Activated CD8-positive, alpha-beta memory T cell treated with anti-CD3 and anti-CD28 coated beads for 4 hours (primary cell): ENCODE measurements around the gene CDC42EP3.

ENCODE experiments used
- DNase-seq, 2 donors: peaks; one replicate each; pipeline ENCODE4 v3.0.0-alpha.2; 2020; ENCODE audit warnings: low read depth in 2 of 2

The CDC42EP3 gene

GRCh38 chr2:37656512-37657423 lies 14.7 kb downstream of the CDC42EP3 start:
- DNase-seq = no peak

DNA sequence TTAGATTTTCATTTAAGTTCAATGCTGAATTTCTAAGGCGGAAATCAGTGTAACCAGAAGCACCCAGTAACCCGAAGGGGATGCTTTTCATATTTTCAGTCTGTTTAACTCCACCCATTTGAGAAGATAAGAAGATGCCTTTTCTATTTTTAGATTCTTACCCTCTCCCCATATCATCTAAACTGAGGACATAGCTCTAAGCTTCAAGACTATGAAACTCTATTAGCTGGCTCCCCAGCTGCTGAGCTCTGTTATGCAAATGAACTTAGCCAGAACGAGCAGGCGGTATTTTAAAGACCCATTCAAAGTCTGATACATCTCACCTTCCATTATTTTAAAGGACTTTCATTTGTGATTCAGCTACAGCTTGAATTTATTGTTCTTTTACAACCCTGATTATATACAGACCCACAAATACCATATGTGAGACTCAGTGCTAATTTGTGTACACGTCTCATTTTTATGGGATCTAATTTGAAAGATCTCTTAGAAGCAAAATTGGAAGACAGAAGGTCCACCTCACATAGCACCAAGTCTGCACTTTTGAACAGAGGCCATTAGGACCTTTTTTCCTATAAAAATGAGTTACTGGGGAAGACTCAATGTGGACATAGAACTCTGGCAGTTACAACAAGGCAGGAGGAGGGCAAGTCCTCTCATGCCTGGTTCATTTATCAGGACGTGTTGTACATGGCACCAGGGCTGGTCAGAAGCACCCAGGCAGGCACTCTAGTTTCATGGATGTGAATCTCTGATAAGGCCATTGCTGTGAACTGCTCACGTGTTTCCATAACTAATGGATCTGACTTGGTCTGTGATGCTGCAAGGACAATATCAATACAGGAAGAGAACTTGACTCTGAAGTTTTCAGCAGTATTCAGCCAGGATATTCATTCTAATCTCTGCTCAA lies 16.3 kb downstream of the CDC42EP3 start:
- DNase-seq = no peak

- DNase-seq = no peak
Observed at GRCh38 chr2:37654419-37654818, 17.0 kb downstream of the CDC42EP3 start.

DNA sequence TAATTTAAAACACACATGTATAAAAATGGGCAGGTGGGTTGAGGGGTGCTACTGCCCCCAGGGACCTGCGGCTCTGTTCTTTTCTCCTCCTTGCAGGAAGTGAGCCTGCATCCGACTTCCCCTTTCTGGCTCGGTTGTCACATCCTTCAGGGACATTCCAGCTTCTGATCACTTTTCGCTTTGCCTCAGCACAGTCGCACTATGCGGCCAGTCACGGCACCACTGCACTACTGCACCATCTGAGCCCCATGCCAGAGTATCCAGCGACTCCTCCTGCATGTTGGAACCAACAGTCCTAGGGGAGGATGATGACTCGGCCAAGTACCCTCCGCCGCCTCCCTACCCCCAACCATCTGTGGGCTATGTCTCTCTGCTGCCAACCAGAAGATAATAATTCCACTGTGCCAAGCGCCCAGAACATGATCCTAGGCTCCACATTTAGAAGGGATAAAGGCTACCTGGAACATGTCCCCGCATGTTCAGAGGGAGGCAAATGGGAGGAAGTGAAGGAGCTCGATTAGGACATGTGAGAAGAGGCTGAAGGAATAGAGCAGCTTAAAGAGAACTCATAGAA lies 17.6 kb downstream of the CDC42EP3 start:
- no peak for DNase-seq

- no peak for DNase-seq
Observed at GRCh38 chr2:37653093-37653492, 18.3 kb downstream of the CDC42EP3 start.

GRCh38 chr2:37652199-37652640 lies 19.2 kb downstream of the CDC42EP3 start:
- no peak for DNase-seq

- DNase-seq = no peak
Observed at GRCh38 chr2:37650548-37651093, 20.8 kb downstream of the CDC42EP3 start.

- no peak for DNase-seq
Observed at GRCh38 chr2:37649518-37649917, 21.9 kb downstream of the CDC42EP3 start.

DNA sequence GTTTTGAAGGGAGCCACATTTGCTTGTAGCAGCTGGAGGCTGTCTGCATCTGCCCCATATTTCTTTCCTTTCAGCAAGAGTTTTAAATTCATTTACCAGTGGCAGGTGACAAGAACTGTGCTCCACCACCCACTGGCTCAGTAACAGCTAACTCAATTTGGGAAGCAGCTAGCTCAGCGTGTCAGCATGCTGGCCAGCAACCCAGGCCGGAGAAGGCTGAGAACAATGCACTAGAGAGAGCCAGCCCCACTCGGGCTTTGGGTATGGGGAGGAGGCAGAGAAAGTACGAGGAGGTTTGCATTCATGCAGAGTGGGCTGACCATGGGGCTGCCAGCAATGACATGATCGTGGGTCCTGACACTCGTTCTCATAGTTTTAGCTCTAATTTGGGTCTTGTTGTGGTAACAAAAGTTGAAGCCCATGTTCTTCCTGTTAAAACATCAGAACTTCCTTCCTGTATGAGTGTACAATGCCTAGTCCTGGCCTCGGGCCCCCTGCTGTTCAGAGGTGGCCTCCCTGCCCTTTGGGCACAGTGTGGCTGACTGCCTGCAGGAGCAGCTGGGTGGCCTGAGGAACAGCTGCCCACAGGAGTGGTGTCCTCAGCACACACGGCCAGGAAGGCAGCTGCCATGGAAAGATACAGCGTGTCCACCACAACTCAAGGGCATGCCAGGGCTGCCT lies 23.0 kb downstream of the CDC42EP3 start:
- DNase-seq = no peak

- no peak for DNase-seq
Observed at GRCh38 chr2:37647971-37648330, 23.5 kb downstream of the CDC42EP3 start.

DNA sequence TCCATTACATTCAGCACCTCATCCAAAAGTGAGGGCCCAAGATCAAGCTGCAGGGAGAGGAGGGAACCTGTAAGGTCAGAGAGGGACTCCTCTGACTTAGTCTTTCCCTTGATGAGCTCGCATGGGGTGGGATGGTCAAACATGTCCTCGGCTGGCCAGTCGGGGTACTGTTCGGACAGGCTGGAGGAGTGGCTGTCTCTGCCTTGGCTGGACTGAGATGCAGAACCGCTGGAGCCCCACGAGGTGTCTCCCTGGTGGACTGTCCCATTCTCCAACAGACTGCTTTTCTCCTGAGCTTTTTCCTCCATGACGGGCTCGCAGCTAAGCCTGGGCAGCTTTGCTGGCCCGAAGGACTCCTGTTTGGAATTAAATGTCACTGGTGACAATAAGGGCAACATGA lies 25.6 kb downstream of the CDC42EP3 start:
- DNase-seq = no peak

DNA sequence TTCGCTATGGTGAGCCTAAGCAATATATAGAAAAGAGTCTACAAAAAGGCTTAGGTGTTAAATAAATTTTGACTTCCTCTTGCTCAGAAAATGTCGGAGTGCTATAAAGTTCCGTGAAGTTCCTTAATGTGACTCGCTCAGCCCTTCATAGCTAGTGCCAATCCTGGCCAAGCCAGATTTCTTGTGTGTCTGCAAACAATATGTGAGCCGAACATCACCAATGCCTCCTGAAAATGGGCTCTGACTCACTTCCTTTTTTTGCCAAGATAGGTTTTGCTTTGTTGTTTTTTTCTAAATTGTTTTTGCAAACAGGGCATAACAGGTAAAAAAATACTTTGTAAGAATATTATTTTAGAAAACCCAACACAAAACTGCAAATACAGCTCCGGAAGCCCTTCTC lies 26.1 kb downstream of the CDC42EP3 start:
- DNase-seq = no peak

DNA sequence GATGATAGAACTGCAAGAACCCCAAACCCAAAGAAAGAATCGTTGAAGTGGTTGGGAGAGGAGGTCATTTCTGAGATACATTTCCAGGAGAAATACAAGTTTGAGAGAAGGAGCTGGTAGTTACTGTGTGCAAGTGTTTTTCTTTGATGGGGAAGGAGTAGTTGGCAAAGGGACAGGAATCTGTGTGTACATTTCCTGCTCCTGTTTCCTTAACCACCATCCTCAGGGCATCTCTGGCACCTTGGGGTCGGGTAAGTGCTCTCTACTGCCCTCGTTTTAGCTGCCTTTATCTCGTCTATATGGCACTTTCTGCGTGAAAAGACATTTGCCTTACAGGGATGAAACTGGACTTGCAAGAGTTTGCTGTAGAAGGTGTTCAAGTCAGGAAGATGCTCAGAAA lies 27.3 kb downstream of the CDC42EP3 start:
- no peak for DNase-seq

DNA sequence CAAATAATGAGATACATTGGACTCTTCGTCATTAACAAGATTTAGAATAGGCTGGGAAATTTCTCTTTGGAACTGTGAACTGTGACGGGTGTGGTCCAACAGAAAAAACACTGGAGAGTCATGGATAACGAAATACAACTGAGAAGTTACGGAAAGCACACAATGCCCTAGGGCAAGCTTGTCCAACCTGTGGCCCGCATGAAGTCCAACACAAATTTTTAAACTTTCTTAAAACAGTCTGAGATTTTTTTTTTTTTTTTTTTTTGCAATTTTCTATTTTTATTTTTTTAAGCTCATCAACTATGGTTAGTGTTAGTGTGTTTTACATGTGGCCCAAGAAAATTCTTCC lies 27.7 kb downstream of the CDC42EP3 start:
- DNase-seq = no peak

DNA sequence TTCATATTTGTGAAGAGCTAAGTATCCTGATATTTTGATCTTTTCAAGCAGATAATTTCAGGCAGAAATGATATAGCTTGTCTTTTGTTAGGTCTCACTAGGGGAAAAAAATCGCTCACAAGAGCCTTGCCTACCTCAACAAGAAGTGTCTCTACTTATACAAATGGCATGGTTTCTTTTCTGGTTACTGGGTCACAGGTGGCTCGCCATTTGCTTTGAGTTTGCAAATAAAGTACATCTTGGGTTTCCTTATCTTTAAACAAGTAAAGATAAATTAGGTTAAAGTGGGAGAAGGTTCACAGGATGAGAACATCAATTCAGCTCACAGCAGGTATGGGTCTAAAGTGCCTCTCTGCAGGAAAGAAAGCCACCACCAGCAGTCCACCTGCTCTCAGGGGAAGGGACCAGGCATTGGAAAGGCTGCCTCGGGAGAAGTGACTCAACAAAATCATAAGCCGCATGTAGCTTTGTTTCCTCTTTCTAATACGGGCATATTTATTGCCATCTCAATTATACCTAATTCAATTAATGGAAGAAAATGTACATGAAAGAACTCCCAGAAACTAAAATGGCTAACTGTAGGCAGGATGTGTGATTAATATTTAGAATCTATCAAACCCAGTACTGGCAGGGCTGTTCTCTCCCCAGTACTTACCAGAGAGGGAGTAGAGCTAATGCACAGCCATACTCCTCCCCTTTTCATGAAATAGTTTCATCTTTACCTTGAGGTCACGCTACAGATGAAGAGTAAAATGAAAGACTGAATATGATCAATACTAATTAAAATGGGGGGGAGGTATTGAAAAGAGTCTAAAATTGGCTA lies 28.3 kb downstream of the CDC42EP3 start:
- DNase-seq = no peak

DNA sequence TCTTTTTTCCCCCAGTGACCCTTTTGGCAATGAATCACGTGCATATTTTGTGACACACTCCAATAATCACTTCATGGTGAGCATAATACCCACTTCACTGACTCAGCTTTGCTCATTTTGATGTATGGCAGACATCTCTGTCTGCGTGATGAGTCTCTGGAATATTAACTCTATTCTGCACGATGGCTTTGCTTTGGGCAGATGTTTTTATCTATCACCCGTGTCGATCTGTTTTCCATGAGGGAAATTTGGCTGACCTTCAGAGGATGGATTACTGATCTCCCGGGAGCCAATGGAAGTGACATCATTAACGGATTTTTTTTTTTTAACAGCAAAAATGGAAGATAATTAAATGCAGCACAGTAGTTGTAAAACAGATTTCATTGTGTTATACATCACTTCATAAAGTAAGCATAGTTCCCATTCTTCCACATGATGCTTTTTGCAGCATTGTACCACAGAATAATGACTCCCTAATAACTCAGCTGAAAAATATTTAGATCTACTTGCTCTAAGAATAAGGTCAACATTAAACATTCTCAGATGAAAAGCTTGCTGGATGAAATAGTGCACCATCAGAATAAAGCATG lies 29.8 kb downstream of the CDC42EP3 start:
- no peak for DNase-seq

GRCh38 chr2:37639631-37640030 lies 31.8 kb downstream of the CDC42EP3 start:
- DNase-seq = no peak

- DNase-seq = no peak
Observed at GRCh38 chr2:37638973-37639372, 32.5 kb downstream of the CDC42EP3 start.

DNA sequence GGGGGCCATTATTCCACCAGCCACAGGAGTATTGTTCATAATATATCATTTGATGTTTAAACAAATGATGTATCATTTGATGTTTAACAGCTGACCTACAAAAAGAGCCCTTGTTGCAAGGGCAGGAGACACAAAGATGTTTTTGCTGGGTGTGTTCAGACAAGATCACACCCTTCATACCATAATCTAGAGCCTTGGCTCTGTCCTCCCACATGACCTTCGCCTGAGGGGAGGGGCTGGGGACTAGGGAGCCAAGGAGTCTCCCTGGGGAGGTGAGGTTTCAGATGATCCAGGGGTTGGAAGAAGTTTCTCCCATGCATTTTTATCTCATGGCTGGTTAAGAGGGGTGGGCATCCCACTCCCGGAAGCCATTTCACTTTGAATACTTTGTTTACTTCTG lies 33.5 kb downstream of the CDC42EP3 start:
- DNase-seq = no peak

GRCh38 chr2:37637190-37637860 lies 34.1 kb downstream of the CDC42EP3 start:
- DNase-seq = no peak
